Activated CD8-positive, alpha-beta memory T cell treated with anti-CD3 and anti-CD28 coated beads for 48 hours (primary cell): ENCODE data around the gene RNASE13.
"Not testable (repeated sequence)": the region's sequence is repeated elsewhere in the genome, so short reads cannot be mapped to it uniquely, and the experiment has no call there.

Experiments used
- DNase-seq, 3 experiments: peaks; one replicate each; pipeline ENCODE4 v3.0.0-alpha.2; 2020; ENCODE audit warnings: low read depth in 2 of 3, low spot score in 2 of 3

Gene RNASE13

DNA sequence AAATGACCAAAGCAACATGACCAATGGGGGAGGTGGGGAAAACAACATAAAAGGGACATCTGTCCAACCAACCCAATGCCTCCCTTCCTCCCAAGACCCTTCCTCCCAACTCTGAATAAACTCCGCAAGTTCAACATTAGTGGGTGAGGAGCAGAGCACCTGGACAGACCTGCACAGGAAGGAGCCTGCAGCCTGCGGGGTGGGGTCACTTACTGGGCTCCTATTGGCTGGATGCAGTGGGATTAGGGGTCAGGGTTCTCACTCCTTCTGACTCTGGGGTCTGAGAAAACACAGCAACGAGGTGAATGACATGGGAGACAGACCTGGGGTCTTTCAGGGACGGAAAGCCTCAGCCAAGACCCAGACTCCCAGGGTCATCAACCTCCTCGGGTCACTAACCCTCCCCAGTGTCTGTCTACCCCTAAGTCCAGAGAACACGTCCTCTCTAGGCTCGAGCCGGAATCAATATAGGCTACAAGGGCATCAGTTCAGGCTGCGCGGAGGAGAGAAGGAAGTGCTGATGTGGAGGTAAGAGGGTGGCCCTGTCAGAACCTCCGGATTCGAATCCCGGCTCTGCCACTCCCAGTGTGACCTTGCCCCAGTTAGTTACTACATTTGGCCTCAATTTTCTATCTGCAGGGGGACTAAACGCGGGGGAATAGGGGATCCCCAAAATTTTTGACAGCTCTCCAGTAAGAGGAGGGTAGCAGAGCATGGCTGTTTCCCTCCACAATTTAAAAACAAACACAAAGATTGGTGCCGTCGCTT, 10.6 kb downstream of the RNASE13 start:
- DNase-seq, result no peak

DNA sequence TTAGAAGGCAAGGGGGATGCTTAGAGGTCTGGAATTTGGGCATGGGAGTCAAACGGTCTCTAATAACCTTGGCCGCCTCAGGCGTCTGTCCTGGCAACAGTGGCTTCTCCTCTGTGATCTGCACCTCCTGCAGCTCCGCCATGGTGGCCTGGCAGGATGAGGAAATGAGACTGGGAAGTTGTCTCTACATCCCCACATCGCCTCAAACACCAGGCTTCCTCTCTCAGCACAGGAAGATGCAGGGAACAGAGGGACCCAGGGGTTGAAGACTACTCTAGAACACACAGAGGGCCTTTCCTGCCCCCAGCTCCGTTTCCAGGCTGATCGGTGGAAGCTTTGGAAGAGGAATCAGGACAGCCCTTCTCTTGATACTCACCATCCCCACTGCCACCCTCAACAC, 11.4 kb downstream of the RNASE13 start:
- DNase-seq, result no peak

DNA sequence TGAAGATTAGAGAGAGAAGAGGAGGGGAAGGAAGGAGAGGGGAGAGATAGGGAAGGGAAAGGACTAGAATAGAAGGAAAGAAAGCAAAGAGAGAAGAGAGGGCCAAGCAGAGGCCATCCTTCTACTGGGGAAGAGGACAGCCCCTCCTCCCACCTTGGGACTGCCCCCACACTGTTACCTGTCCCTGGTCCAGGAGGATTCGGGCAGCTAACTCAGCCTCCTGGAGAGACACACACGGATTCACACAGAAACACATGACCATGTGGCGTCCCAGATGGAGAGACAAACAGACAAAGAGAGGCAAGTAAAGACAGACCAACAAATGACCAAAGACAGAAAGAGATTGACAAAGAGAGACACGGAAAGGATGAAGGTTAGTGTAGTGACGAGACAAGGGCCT, 11.9 kb downstream of the RNASE13 start:
- no peak for DNase-seq

DNA sequence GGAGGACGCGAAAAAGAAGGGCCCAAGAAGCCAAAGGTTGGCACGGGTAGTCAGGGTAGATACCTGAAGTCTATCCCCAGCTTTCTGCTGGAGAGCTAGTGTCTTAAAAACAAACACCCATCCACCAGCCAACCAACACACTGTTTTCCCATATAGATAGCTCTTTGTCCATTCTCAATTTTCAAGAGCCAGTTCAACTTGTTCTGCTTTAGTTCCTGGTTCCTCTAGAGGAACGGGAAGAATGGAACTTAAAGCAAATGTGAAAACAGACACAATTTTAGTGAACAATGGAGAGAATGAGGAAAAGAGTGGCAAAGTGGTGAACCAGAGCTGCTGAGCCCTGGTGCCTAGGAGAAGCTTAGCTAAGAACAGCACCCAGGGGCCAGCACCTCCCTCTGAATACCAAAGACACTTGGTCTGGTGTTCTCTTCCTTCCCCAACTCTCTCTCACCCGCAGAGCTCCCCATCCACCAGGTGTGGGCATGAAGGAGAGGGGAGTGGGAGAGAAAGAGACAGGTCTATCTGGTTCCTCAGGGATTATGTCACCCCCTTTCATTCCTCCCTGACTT, 13.5 kb downstream of the RNASE13 start:
- no peak for DNase-seq

DNA sequence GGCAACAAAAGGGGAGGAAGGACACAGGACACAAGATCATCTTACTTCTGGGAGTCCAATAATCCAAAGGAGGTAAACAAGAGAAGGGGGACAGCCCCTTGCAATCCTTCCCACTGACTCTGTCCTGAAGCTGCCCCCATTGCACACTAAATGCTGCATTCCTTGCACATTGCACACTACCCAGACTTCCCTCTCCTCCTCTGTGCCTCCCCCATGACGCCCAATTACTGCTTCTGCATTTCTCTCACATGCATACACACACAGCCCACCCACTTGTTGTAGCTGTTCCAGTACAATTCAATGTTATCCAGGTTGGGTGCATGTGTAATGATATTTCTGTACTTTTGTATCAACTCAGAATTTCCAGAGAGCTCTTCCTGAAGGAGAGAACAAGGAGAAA, 15.2 kb downstream of the RNASE13 start:
- DNase-seq, result no peak

DNA sequence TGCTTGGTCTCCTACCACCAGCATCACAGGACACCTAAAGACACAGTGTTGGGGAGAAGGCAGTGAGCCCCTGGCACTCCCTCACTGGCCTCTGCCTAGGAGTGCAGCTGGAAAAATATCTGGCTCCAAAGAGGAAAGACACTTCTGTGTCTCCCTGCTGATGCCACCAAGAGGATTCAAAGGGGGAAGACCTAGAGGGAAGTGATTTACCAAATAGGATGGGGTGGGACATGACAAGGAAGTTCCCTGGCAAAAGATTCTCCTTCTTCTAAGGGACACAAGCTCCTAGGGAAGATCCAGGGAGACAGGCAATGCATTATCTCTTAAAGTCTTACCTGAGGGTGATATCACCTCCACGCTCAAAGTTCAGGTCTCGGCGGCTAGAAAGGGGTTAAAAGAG, 15.8 kb downstream of the RNASE13 start:
- no peak for DNase-seq

DNA sequence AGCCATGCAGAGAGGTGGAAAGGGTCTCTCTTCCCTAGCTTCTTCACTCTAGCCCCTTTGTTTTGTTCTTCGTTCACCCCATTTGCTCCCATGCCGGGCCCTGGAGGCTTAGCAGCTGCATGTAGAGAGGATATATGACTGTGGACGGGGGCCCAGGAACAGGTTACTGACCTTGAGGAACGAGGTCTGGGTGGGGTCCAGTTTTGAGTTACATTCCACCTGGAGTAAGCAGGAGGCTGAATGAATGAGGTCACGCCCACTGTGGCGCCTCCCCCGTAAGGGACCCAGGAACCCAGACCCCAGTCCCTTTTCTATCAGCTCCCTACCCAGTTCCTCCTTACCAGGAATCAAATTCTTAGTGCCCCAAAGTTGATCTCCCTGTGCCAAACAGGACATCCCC, 16.3 kb downstream of the RNASE13 start:
- no peak for DNase-seq

DNA sequence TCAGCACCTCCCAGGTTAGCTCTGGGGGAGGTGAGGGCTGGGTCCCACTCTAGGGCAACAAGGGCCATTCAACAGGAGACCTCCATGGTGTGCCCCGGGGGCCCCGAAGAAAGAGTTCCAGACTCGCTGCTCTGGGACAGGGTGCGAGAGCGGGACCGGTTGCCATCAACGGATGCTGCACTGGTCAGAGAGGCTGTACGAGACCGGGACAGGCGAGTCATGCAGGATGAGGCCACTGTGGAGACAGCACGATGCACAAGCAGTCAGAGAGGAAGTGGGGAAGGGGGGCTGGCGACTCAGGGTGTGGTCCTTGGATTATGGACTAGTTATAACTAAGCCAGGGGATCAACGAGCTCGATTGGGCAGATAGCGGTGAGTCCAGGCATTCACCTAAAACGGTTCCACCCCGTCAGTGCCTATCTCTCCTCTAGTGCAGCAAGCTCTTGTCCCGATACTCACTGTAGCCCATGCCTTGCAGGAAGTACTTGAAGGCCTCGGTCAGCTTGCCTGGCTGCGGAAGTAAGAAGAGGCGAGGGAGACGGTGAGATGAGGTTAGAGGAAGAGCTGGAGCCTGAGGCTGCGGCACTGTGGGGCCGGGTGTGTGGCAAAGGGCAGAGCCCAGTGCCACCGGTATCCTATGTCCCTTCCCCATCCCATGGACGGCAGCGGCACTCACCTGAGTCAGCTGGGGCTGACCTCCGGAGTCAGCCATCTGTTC, 16.9 kb downstream of the RNASE13 start:
- no peak for DNase-seq

DNA sequence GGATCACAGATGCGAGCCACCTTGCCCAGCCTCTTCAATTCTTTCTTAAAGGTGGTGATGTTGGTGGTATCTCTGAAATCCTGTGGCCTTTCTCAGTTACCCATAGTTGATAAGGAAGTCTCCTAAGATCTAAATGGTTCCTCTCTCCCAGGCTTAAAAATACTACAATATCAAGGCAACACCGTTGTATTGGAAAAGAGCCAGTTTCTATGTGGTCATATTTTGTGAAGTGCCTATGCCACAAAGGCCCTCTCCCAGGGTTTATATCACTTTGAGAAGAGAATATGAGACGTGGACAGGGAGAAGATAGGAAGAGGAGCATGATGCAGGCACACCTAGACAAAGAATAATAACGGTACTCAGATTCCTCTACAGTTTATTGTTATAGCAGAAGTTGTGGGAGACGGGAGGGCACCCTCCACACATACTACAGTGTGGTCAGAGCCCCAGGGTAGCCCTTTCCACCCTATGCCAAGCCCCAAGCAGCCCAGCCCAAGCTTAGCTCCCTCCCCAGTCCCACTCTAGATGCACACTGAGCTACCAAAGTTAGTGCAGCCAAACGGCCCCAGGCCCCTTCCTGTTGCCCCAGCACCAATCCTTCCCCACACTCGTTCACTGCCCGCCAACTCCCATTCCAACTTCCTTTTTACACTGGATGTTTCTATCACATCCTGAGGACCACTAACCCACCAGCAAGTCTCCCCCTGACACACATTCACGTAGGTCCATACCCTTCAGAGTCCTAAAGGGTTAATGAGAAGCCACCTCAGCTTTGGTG, 18.0 kb downstream of the RNASE13 start:
- no peak for DNase-seq

DNA sequence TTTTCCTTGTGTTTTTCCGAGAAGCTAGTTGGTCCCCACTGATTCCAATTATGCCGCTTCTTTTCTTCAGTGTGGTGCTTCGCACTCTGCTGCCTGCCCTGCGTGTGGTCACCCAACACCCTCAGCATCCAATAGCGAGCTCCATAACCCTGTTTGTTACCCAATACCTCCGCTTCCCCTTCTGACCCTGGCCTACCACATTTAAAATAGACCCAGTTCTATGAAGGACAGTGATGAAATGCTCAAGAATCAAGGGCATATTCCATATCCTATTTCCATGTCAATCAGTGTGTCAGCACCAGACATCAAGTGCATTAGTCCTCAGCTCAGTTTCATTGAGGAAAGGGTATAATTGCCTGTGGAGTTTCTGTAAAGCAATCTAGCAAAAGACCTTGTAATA, 19.3 kb downstream of the RNASE13 start:
- no peak for DNase-seq

DNA sequence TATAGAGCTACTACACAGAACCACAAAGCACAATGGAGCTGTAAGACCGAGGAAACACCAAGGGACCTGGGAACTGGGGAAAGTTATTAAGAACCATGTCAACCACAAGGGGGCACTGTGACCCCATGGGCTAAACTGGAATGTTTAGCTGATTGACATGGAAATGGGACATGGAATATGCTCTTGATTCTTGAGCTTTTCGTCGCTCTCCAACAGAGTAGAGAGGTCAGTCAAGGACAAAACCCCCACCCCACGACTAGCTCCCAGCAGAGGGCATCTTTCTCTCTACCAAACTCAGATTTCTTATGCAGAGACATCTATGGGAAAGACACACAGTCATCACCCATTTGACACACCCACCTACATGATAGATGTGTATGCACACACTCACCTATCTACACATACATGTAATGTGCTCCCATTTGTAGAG, 19.8 kb downstream of the RNASE13 start:
- DNase-seq, result peak; percentile 13 to 70 (median 60)

DNA sequence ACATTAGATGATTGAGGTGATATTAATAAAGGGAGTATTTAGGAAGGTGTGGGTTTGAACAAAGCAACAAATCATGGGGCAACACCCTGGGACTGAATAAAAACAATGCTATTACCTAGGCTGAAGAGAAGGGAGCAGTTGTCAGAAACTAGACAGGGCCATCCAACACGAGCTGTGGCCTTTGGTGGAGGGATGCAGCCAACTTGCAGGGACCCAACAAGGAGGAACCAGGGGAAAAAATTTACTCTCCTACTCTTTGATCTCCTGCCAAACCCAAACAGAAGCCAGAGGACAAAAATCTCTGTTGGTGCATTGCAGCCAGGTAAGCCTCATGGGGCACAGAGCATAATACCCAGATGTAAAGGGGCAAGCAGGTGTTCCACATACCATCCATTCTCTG, 23.5 kb downstream of the RNASE13 start:
- DNase-seq, result no peak

DNA sequence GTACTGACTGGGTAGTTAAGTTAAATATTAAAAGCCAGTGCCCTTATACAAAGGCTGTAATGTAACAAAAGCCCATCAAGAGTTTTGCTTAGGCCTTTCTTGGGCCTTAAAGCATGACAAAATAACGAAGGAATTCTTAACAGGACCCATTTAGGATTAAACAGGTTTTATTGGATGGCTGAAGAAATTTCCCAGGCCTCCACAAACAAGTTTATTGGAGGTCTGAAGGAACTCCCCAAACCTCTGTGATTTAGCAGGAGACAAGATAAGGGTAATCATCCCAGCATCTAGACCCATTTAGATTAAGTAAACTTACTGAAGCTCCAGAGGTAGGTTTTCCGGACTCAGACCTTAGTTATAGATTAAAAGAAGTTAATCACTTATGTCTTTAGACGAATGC, 24.9 kb downstream of the RNASE13 start:
- DNase-seq, result not testable (repeated sequence)

DNA sequence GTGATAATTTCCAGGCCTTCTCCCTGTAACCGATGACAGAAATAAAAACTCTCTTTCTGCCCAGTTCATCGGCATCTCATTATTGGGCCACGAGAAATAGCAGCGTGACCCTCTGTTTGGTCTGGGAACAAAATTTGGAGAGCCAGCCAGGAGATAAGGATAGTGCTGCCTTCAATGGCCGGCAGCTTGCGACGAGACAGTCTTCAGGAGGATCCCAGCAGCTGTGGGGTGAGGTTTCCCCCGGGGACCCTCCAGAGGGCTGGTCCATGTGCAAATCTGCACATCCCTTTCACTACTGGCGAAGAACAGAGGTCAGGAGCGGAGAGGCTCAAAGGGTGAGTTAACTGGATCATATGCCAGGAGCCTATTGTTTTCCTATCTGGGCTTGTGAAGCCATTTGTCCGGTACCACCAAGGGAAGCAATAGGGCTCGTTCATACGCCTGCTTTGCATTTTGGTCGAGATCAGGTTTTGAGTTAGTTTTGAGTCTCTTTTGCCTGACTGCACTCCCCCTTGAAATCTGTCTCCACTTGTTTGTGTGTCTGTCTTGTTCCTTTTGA, 30.7 kb downstream of the RNASE13 start:
- no peak for DNase-seq

DNA sequence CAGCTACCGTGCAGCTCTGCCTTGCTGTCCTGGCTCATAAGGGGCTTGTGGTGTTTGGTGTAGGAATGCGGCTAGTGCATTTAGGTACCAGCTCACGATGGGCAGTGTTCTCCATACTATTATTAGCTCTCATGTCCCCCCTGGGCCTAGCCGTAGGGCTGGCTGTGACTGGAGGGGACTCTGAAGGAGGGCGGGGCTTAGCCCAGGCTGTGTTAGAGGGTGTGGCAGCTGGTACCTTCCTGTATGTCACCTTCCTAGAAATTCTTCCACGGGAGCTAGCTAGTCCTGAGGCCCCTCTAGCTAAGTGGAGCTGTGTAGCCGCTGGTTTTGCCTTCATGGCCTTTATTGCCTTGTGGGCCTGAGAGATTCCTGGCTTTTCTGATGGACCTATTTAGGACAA, 33.4 kb downstream of the RNASE13 start:
- DNase-seq, result no peak

DNA sequence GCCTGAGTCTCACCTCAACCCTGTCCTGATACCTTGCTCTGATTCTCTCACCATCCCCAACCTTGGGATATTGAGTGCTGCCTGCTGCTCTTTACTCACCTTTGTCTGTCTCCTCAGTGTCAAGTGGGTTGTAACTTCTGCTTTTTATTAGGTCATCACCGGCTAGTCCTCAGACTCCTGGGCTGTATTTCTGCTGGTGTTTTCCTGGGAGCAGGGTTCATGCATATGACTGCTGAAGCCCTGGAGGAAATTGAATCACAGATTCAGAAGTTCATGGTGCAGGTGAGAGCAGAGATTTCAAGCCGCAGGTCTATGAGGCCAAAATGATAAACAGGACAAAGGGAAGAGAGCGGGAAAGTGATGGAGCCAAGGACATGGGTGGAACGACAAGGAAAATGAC, 35.0 kb downstream of the RNASE13 start:
- DNase-seq, result no peak

DNA sequence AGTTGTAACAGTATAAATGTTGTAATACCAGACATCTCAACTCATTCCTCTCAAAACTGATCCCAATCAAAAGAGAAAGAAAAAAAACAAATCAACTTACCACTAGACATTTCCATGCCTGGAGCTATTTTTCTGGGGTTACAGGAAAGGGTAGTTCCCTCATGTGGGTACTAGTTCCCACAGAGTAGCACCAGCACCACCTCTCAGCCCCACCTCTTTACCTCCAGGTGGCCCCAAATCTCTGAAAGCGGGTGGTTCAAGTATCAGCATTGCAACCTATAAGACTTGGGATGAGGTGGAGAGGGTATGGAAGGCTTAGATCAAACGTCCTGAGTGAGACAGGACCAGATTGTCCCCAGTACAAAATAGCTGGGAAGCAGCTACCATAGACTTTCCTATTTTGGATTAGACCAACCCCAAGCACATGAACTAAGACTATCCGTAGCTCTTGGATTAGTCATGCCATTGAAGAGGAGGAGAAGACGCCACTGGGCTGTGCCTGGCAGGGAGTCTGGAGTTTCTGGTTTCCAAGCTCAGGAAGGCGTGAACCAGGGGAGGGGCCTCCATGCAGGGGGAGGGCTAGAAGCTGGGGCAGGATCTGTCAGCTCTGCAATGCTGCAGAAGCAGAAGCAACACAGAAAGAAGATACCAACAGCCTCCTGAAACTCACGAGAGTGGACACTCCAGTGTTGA, 35.8 kb downstream of the RNASE13 start, which contains the start of gene SLC39A2:
Gene SLC39A2, plus strand, starts transcription at position 620 of the 693 bp plus-strand sequence. CDS start 154 bp downstream, outside the sequence.
- no peak for DNase-seq

DNA sequence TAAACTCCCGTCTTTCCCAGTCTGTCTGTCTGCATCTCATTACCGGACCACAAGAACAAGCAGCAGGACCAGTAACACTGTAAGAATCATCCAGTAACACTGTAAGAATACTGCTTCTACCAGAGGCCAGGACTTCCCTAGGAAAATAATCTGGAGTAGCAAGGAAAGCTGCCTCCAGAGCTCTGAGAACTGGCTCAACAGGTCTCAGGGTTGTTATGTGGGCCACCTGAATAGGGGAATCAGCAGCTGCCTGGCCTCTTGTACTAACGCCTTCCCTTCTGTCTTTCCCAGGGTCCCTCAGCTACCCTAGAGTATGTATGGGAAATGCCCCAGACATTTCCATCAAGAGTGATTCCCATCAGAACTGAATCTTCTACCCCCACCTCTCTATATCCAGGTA, 36.5 kb downstream of the RNASE13 start:
- DNase-seq, result no peak

DNA sequence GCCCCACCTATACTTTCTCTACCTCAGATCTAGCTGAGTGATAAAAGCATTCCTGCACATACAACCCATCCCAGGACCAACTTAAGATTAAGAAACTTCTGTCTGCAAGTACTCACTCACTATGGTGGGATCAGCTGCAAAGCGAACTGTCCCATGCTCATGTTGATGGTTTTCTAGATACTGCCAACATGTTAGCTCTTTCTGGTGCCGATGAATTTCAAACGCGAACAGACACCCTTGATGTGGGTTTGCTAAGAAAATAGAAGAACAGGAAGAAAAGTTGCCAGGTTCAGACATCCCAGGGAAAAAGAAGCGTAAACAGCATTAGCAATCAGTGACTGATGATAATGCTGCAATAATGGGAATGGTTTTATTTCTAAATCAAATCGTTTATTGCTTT, 37.0 kb downstream of the RNASE13 start:
- DNase-seq, result no peak

DNA sequence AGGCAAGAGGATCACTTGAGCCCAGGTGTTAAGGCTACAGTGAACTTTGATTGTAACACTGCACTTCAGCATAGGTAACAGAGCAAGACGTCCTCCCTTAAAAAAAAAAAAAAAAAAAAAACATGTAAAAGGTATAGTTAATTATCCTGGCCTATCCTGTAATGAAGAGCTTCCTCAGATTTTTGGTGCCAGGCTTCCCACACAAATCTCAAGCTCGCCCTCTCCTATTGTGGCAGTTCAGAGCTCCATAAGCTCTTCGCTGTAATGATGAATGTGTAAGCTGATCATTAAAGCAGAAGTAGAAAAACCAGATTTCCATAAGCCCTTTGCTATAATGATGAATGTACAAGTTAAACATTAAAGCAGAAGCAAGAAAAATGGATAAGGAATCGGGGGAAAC, 37.5 kb downstream of the RNASE13 start:
- no peak for DNase-seq

DNA sequence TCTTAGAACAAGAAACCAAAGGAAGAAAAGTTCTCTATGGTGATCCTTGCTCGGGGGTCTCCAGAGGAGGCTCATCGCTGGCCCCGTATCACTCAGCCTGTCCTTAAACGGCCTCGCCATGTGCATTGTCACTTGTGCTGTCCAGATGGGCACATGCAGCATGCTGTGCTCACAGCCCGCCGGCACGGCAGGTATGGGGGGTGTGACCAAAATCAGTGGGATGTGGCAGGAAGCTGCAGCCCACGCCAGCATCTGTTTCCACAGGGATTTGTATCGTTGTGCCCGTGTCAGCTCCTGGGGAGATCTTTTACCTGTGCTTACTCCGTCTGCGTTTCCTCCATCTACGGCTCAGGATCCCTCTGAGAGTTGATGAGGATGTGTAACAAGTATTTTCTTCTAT, 38.1 kb downstream of the RNASE13 start:
- DNase-seq, result no peak
